ENCODE measurements around the gene TARS1.

GRCh38 chr5:33460210-33460609, 19.4 kb downstream of the TARS1 start:
- no peak for TF ChIP-seq POLR2A (IDR thresholded peaks at IDR 0.05)
- TF ChIP-seq CTCF (IDR thresholded peaks at IDR 0.05): no peak
